Smooth muscle cell (in vitro differentiated cells): ENCODE data around the gene GALNT18. TPM values are rescaled to one million over a fixed set of nuclear protein-coding genes. Genes with fewer than 3 reads are reported as not detected.
A peak's percentile ranks its signal among the peaks of the same experiment; 100 is the strongest.

Experiments
- DNase-seq: peaks from one replicate; lab custom pipeline; 2025; ENCODE audit not compliant: unreplicated experiment; lab: John Stamatoyannopoulos, UW
- H2AFZ ChIP-seq: fragments of 200-600 bp; sonication (generic); 2 replicates; pipeline ENCODE4 v1.6.0; 2016; ENCODE audit warnings: antibody characterized with exemption, low read depth, mild to moderate bottlenecking
- H3F3A ChIP-seq: fragments of 200-600 bp; sonication (generic); 2 replicates; pipeline ENCODE4 v1.6.0; 2017; ENCODE audit warnings: antibody characterized with exemption, low read depth
- H3K27ac ChIP-seq: fragments of 200-600 bp; sonication (generic); 2 replicates; pipeline ENCODE4 v1.5.1; 2016; ENCODE audit warnings: low read depth, mild to moderate bottlenecking
- H3K27me3 ChIP-seq: fragments of 200-600 bp; sonication (generic); 2 replicates; pipeline ENCODE4 v1.6.1; 2016; ENCODE audit warnings: low read depth, mild to moderate bottlenecking
- H3K36me3 ChIP-seq: fragments of 200-600 bp; sonication (generic); 2 replicates; pipeline ENCODE4 v1.5.1; 2016; ENCODE audit warnings: low read depth
- H3K4me1 ChIP-seq: fragments of 200-600 bp; sonication (generic); 2 replicates; pipeline ENCODE4 v1.5.1; 2016; ENCODE audit warnings: low read depth
- H3K4me2 ChIP-seq: fragments of 200-600 bp; sonication (generic); 2 replicates; pipeline ENCODE4 v1.6.0; 2016; ENCODE audit warnings: mild to moderate bottlenecking
- H3K4me3 ChIP-seq: fragments of 200-600 bp; sonication (generic); 2 replicates; pipeline ENCODE4 v1.5.1; 2016; ENCODE audit warnings: mild to moderate bottlenecking
- H3K79me2 ChIP-seq: fragments of 200-600 bp; sonication (generic); 2 replicates; pipeline ENCODE4 v1.6.0; 2016; ENCODE audit warnings: low read depth, mild to moderate bottlenecking
- H3K9ac ChIP-seq: fragments of 200-600 bp; sonication (generic); 2 replicates; pipeline ENCODE4 v1.6.0; 2016; ENCODE audit warnings: low read depth
- H3K9me3 ChIP-seq: fragments of 200-600 bp; sonication (generic); replicated peaks from 2 replicates; pipeline ENCODE4 v1.5.1; 2016; ENCODE audit warnings: low read depth
- H4K20me1 ChIP-seq: fragments of 200-600 bp; sonication (generic); 2 replicates; pipeline ENCODE4 v1.6.0; 2016; ENCODE audit warnings: low read depth
- CTCF ChIP-seq: fragments of 200-600 bp; sonication (generic); IDR thresholded peaks from 2 replicates; pipeline ENCODE4 v1.5.1; 2017; ENCODE audit warnings: borderline replicate concordance, mild to moderate bottlenecking, antibody characterized with exemption; ENCODE audit not compliant: insufficient read depth, poor library complexity, severe bottlenecking
- WGBS: methylation state at CpG from one replicate; pipeline ENCODE4 v1.1.7; 2016; ENCODE audit warnings: low lambda C conversion rate; 5-methylcytosine and 5-hydroxymethylcytosine counted together
- polyA plus RNA-seq: library from polyadenylated mRNA; unstranded; fragments of >200 nt; fragmentation: Nextera tagmentation; extraction: Ambion mirVana; gene quantifications from 2 replicates; pipeline ENCODE4 v1.2.1, GENCODE V29; 2016
- total RNA-seq: library from RNA; depleted of rRNA; stranded (reverse); fragments of >200 nt; gene quantifications from 2 replicates; pipeline ENCODE4 v1.2.3, GENCODE V29; 2014

GALNT18 gene
- total and polyA plus RNA-seq, 2 experiments from 2014 or later, result 11.5 to 16.3 TPM

GRCh38 chr11:11370255-11370961 is 251.4 kb downstream of the GALNT18 start:
- no peak for TF ChIP-seq CTCF
- no peaks in the 10 kb centered on the region for H3K9me3 ChIP-seq
- no peaks in the 10 kb centered on the region for H3F3A ChIP-seq
- no peaks in the 10 kb centered on the region for H3K79me2 ChIP-seq
- no peaks in the 10 kb centered on the region for H4K20me1 ChIP-seq
- H3K4me2 ChIP-seq, result peak overlapping the region; percentile 55
- DNase-seq, result no peak
- no peaks in the 10 kb centered on the region for H3K27me3 ChIP-seq
- H3K9ac ChIP-seq, result no peak overlapping the region
- H2AFZ ChIP-seq, result no peak overlapping the region
- no peaks in the 10 kb centered on the region for H3K4me1 ChIP-seq
- no peaks in the 10 kb centered on the region for H3K36me3 ChIP-seq
- peak overlapping the region; percentile 12 for H3K27ac ChIP-seq
- WGBS, result 47% methylated on average over 8 of the region's 8 CpGs
- no peak overlapping the region for H3K4me3 ChIP-seq

- H3K4me1 ChIP-seq, result no peaks in the 10 kb centered on the region
- H3K36me3 ChIP-seq, result no peaks in the 10 kb centered on the region
- no peaks in the 10 kb centered on the region for H3K79me2 ChIP-seq
- DNase-seq, result no peak
- no peak overlapping the region for H3K27ac ChIP-seq
- H3K27me3 ChIP-seq, result no peaks in the 10 kb centered on the region
- H3K9me3 ChIP-seq, result no peaks in the 10 kb centered on the region
- no peak overlapping the region for H2AFZ ChIP-seq
- H3K9ac ChIP-seq, result no peak overlapping the region
- H4K20me1 ChIP-seq, result no peaks in the 10 kb centered on the region
- H3K4me2 ChIP-seq, result no peak overlapping the region
- H3F3A ChIP-seq, result no peaks in the 10 kb centered on the region
- no peak for TF ChIP-seq CTCF
- no peak overlapping the region for H3K4me3 ChIP-seq
- WGBS, result 85% methylated on average over 1 of the region's 1 CpG
These were observed 255.0 kb downstream of the GALNT18 start for GRCh38 chr11:11366793-11367192.

- no peak overlapping the region for H2AFZ ChIP-seq
- no peak overlapping the region for H3K27ac ChIP-seq
These were observed 258.1 kb downstream of the GALNT18 start for GRCh38 chr11:11363674-11364073.

More at GRCh38 chr11:11363674-11364073, 258.1 kb downstream of the GALNT18 start:
- DNase-seq, result no peak
- H3K4me2 ChIP-seq, result no peak overlapping the region
- H3K4me1 ChIP-seq, result no peaks in the 10 kb centered on the region
- H3K36me3 ChIP-seq, result no peaks in the 10 kb centered on the region
- TF ChIP-seq CTCF, result no peak
- H3K79me2 ChIP-seq, result no peaks in the 10 kb centered on the region
- no peaks in the 10 kb centered on the region for H3F3A ChIP-seq
- no peaks in the 10 kb centered on the region for H4K20me1 ChIP-seq
- H3K27me3 ChIP-seq, result no peaks in the 10 kb centered on the region
- H3K9me3 ChIP-seq, result no peaks in the 10 kb centered on the region
- no peak overlapping the region for H3K4me3 ChIP-seq
- no peak overlapping the region for H3K9ac ChIP-seq
